B cell (primary cell): ENCODE measurements around the gene TECTA.

Source experiments
- EZH2 ChIP-seq: IDR thresholded peaks from 2 replicates; pipeline ENCODE4 v1.6.1; 2012; ENCODE audit warnings: borderline replicate concordance, low read depth, mild to moderate bottlenecking, moderate library complexity, low read length; ENCODE audit not compliant: insufficient read depth, poor library complexity, severe bottlenecking
- TF ChIP-seq, protein P1 (sequence below): fragments of 200-600 bp; IDR thresholded peaks from one replicate; pipeline ENCODE4 v1.8.0; 2022; ENCODE audit warnings: antibody characterized with exemption, mild to moderate bottlenecking

DNA sequence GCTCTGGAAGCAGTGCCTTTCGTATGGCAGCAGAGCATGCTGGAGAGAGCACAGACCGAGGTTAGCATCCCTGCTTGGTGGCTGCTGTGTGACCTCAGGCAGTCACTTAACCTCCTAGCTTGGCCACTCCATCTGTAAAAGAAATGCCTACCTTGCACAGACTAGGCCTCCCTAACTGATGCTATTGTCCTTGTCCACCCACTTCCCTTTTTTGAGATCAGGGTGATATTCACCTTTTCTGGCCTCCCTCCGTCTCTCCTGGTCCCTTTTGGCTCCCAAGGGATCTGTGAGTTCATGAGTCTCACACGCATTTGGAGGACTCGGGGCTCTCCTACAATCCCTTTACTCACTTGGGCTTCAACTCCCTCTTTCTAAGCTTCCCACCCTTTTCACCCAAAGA lies 37.2 kb downstream of the TECTA start:
- TF ChIP-seq, protein P1, sequence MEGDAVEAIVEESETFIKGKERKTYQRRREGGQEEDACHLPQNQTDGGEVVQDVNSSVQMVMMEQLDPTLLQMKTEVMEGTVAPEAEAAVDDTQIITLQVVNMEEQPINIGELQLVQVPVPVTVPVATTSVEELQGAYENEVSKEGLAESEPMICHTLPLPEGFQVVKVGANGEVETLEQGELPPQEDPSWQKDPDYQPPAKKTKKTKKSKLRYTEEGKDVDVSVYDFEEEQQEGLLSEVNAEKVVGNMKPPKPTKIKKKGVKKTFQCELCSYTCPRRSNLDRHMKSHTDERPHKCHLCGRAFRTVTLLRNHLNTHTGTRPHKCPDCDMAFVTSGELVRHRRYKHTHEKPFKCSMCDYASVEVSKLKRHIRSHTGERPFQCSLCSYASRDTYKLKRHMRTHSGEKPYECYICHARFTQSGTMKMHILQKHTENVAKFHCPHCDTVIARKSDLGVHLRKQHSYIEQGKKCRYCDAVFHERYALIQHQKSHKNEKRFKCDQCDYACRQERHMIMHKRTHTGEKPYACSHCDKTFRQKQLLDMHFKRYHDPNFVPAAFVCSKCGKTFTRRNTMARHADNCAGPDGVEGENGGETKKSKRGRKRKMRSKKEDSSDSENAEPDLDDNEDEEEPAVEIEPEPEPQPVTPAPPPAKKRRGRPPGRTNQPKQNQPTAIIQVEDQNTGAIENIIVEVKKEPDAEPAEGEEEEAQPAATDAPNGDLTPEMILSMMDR, result no peak
- no peak for TF ChIP-seq EZH2
